ENCODE results near the gene PM20D1.

DNA sequence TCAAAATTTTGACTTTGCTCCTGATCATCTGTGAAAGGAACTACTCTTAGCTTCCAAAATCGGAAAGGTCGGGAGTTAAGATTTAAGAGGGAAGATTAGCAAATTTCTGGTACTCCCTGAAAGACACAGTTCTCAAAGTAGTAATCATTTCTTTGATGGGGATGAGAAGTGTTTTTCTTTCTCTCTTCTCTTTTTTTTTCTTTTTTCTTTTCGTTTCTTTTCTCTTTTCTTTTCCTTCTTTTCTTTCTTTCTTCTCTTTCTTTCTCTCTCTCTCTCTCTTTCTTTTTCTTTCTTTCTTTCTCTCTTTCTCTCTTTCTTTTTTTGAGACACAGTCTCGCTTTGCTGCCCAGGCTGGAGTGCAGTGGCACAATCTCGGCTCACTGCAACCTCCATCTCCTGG lies 69.6 kb downstream of the PM20D1 start:
- TF ChIP-seq CTCF (IDR thresholded peaks at IDR 0.05; ENCODE audit: poor library complexity) (no peak), EZH2 (IDR thresholded peaks at IDR 0.05; ENCODE audit: borderline replicate concordance) (no peak), EZH2phosphoT487 (IDR thresholded peaks at IDR 0.05; ENCODE audit: low read depth, severe bottlenecking, unreplicated experiment) (no peak)
